Measurements from ENCODE around the gene TMEM11. TPM values are rescaled to one million over a fixed set of nuclear protein-coding genes. Genes with fewer than 3 reads are reported as not detected.

The TMEM11 gene
- total RNA-seq, 1 donor from 2014 or later = 25.7 TPM

- Histone ChIP-seq H3K36me3 (peaks cover 3 to 17% of the 10 kb centered on the region in 2 donors), H3K4me3 (no peak overlapping the region), H3K4me1 (peaks cover 0 to 15% of the 10 kb centered on the region in 2 donors), H3K27ac (peak overlapping the region; percentile 27 to 35), H3K27me3 (no peaks in the 10 kb centered on the region), H3K9me3 (no peaks in the 10 kb centered on the region)
- DNase-seq (ENCODE audit: low spot score in 2 of 2) = no peak
- no peak for TF ChIP-seq CTCF (IDR thresholded peaks at IDR 0.05)
- intact Hi-C loops (cut with DNase I) = no loop called here
Observed at GRCh38 chr17:21191698-21192097, 22.3 kb downstream of the TMEM11 start.

- DNase-seq (ENCODE audit: low spot score in 2 of 2) = no peak
- H3K36me3 ChIP-seq = peaks cover 0 to 27% of the 10 kb centered on the region in 2 donors
- H3K27me3 ChIP-seq = no peaks in the 10 kb centered on the region
- peaks cover 0 to 13% of the 10 kb centered on the region in 2 donors for H3K4me1 ChIP-seq
- no peak for TF ChIP-seq CTCF (IDR thresholded peaks at IDR 0.05)
- intact Hi-C loops (cut with DNase I) = no loop called here
- peak overlapping the region in 1 of 2 donors; percentile 27 for H3K27ac ChIP-seq
- no peaks in the 10 kb centered on the region for H3K9me3 ChIP-seq
- no peak overlapping the region for H3K4me3 ChIP-seq
Observed at GRCh38 chr17:21190078-21190477, 23.9 kb downstream of the TMEM11 start.

GRCh38 chr17:21189361-21189760 lies 24.6 kb downstream of the TMEM11 start:
- intact Hi-C loops (cut with DNase I) = no loop called here
- Histone ChIP-seq H3K4me1 (peaks cover 0 to 6% of the 10 kb centered on the region in 2 donors), H3K27ac (no peak overlapping the region), H3K4me3 (no peak overlapping the region), H3K9me3 (no peaks in the 10 kb centered on the region), H3K27me3 (no peaks in the 10 kb centered on the region), H3K36me3 (peaks cover 0 to 35% of the 10 kb centered on the region in 2 donors)
- DNase-seq (ENCODE audit: low spot score in 2 of 2) = no peak
- no peak for TF ChIP-seq CTCF (IDR thresholded peaks at IDR 0.05)

GRCh38 chr17:21186399-21187187 lies 27.4 kb downstream of the TMEM11 start:
- H3K36me3 ChIP-seq = peaks cover 2 to 39% of the 10 kb centered on the region in 2 donors
- peaks cover 0 to 4% of the 10 kb centered on the region in 2 donors for H3K4me1 ChIP-seq
- peak overlapping the region in 1 of 2 donors; percentile 18 for H3K27ac ChIP-seq
- TF ChIP-seq CTCF (IDR thresholded peaks at IDR 0.05) = no peak
- no peak overlapping the region for H3K4me3 ChIP-seq
- DNase-seq (ENCODE audit: low spot score in 2 of 2) = no peak
- H3K27me3 ChIP-seq = no peaks in the 10 kb centered on the region
- H3K9me3 ChIP-seq = no peaks in the 10 kb centered on the region
- intact Hi-C loops (cut with DNase I) = no loop called here

GRCh38 chr17:21185061-21185460 lies 28.9 kb downstream of the TMEM11 start:
- Histone ChIP-seq H3K27me3 (no peaks in the 10 kb centered on the region), H3K9me3 (no peaks in the 10 kb centered on the region), H3K4me1 (no peaks in the 10 kb centered on the region), H3K4me3 (no peak overlapping the region), H3K36me3 (peaks cover 2 to 39% of the 10 kb centered on the region in 2 donors), H3K27ac (no peak overlapping the region)
- TF ChIP-seq CTCF (IDR thresholded peaks at IDR 0.05) = no peak
- intact Hi-C loops (cut with DNase I) = no loop called here
- DNase-seq (ENCODE audit: low spot score in 2 of 2) = no peak
